NB4 (cell line): Measurements from ENCODE around the gene CDPF1.

Experiments
- DNase-seq: peaks from one replicate; pipeline ENCODE4 v3.0.0; 2010; ENCODE audit warnings: low read depth
- H3K4me3 ChIP-seq: one replicate; pipeline ENCODE4 v1.5.1; 2011; ENCODE audit warnings: mild to moderate bottlenecking, low read depth, low read length, moderate library complexity
- MYC ChIP-seq: IDR thresholded peaks from 2 replicates; pipeline ENCODE4 v1.6.1; 2011; ENCODE audit warnings: low read depth, low read length
- POLR2A ChIP-seq: IDR thresholded peaks from 2 replicates; pipeline ENCODE4 v1.6.1; 2011; ENCODE audit warnings: mild to moderate bottlenecking; ENCODE audit not compliant: insufficient read length; ENCODE audit errors: extremely low read depth
- TF ChIP-seq, protein P1 (sequence below): IDR thresholded peaks from one replicate; pipeline ENCODE4 v1.5.1; 2012; ENCODE audit warnings: low read depth, low read length
- TF ChIP-seq, protein P2 (sequence below): IDR thresholded peaks from 2 replicates; pipeline ENCODE4 v1.6.1; 2011; ENCODE audit warnings: low read depth, low read length

Gene CDPF1

DNA sequence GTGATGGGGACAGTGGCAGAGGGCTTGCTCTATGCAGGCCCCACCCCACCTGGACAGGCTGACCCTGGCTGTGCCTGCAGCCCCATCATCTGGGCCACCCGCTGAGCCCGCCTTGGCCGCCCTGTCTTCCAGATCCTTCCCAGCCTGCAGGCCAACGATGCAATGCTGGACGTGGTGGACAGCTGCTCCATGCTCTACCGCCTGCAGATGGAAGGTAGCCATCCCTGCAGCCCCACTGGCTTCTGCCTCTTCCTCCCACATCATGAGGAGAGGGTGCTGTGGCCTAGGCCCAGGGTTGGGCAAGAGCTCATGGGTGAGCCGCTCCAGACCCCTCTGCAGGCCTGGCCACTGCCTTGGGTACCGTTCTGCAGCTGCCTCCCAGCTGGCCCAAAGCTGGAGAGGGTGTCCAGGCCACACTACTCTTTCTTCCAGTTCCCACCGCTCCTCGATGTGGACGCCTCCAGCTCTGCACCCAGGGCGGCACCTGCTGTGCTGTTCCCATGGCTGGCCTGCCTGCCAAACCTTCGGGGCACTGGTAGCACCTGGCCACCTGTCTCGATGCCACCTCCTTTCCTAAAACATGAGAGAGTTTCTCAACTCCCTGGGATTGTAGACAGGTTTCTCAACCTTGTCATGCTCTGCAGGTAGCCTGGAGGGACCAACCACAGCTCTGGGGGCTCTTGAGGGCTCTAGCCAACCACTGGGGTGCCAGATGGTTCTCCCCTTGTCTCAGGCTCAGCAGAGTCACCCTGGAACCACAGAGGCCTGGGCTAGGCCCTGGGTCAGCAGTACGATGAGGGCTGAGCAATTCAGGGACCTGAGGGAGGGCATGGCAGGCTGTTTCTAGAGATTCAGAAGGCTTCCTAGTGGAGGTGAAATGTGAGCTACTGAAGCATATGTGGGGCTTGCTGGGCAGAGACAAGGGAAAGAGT lies 37.1 kb upstream of the CDPF1 start:
- TF ChIP-seq, protein P1, sequence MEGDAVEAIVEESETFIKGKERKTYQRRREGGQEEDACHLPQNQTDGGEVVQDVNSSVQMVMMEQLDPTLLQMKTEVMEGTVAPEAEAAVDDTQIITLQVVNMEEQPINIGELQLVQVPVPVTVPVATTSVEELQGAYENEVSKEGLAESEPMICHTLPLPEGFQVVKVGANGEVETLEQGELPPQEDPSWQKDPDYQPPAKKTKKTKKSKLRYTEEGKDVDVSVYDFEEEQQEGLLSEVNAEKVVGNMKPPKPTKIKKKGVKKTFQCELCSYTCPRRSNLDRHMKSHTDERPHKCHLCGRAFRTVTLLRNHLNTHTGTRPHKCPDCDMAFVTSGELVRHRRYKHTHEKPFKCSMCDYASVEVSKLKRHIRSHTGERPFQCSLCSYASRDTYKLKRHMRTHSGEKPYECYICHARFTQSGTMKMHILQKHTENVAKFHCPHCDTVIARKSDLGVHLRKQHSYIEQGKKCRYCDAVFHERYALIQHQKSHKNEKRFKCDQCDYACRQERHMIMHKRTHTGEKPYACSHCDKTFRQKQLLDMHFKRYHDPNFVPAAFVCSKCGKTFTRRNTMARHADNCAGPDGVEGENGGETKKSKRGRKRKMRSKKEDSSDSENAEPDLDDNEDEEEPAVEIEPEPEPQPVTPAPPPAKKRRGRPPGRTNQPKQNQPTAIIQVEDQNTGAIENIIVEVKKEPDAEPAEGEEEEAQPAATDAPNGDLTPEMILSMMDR, result no peak
- no peak for TF ChIP-seq POLR2A
- DNase-seq, result peak; percentile 18
- H3K4me3 ChIP-seq, result peak overlapping the region; percentile 57

DNA sequence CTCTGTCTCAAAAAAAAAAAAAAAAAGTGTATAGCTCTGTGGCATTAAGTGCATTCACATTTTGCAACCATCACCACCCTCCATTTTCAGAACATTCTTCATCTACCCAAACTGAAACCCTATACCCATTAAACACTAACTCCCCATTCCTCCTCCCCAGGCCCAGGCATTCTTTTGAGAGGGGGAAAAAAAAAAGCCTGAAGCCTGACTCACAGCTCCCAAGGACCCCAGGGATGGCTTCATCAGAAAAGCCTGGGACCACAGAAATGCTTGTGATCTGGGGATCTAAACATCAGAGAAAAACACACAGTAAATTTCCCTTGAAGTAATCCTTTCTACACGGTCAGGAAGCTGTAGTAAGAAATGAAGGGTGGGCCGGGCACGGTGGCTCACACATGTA lies 35.9 kb upstream of the CDPF1 start:
- TF ChIP-seq POLR2A (no peak), MYC (no peak)
- TF ChIP-seq, protein P2, sequence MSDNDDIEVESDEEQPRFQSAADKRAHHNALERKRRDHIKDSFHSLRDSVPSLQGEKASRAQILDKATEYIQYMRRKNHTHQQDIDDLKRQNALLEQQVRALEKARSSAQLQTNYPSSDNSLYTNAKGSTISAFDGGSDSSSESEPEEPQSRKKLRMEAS, result no peak
- TF ChIP-seq, protein P1, result no peak
- no peak overlapping the region for H3K4me3 ChIP-seq

GRCh38 chr22:46281866-46282678 lies 32.0 kb upstream of the CDPF1 start:
- DNase-seq, result no peak
- H3K4me3 ChIP-seq, result no peak overlapping the region
- TF ChIP-seq POLR2A, result no peak
- TF ChIP-seq, protein P1, result no peak
- TF ChIP-seq, protein P2, result no peak
- no peak for TF ChIP-seq MYC

More for the DNA sequence above, 35.9 kb upstream of the CDPF1 start:
- no peak for DNase-seq

DNA sequence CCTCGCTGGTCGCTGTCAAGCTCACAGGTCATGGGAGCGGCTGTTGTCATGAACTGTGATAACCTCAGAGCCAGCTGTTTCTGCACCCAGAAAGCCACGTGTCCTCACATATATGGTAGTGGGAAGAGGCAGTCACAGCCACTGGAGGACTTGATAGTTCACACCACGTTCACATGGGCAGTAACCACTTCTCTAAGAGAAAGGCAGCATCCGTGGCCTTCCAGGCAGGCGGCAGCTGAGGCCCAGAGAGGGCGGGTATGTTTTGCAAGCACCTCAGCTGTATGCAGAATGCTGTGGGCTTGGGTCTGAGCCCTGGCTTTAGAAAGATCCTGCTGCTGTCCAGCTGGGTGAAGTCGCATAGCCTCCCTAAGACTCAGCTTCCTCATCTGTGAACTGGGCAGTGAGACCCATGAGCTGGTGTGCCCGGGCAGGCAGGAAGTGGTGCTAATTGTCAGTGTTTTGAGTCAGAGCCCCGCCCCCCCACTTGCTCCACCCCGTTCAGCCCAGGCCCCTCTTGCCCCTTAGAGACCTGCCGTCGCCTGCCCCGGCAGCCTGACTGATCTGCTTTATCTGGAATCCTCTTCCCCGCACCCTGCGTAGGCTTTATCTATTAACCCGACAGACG lies 31.0 kb upstream of the CDPF1 start:
- TF ChIP-seq MYC (no peak), POLR2A (no peak)
- TF ChIP-seq, protein P1, result no peak
- TF ChIP-seq, protein P2, result no peak
- peak; percentile 62 for DNase-seq

GRCh38 chr22:46280063-46280817 lies 30.1 kb upstream of the CDPF1 start:
- no peak for DNase-seq
- no peak overlapping the region for H3K4me3 ChIP-seq
- TF ChIP-seq POLR2A, result no peak

More for the DNA sequence above, 31.0 kb upstream of the CDPF1 start:
- no peak overlapping the region for H3K4me3 ChIP-seq
